NCI-H1436 (cell line): ENCODE measurements around the gene KIAA1217.

Experiments used
- DNase-seq: peaks from one replicate; lab custom pipeline; 2025; lab: John Stamatoyannopoulos, UW

The KIAA1217 gene

DNA sequence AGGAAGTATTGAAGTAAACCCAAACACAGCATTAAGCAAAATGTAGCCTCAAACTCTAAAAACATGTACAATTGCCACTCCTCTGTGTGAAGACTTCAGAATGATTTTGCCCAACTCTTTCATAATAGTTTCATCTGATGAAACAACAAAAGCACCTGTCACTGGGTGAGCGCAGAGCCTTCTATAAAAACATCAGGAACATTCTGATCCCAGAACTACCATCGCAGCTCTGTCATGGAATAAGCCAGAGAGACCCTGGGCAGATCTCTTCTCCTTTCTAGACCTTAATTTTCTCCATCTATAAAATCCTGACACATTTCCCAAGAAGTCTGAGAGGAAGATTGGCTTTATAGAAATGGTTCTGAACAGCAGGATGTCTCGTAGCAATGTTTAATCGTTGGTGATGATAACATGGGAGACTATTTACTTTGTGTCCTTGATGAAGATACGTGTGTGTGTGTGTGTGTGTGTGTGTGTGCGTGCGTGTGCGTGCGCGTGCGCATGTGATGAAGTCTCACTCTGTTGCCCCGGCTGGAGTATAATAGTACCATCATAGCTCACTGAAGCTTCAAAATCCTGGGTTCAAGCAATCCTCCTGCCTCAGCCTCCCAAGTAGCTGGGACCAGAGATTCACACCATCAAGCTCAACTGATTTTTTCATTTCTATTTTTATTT lies 198.0 kb downstream of the KIAA1217 start:
- no peak for DNase-seq

DNA sequence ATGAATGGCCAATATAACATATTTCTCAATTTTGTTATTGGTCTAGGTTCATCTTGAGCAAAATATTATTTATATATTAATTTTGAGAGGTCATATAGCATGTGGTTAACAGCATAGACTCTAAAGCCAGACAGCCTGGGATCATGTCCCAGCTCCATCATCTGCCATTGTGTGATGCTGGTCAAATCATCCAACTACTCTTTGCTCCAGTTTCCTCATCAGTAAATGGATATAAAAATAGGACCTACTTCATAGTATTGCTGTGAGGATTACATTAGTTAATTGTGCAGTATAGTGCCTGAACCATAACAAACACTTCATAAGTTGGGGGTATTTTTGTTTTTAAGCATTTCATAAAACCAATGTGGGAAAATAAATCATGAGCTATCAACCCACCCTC lies 199.0 kb downstream of the KIAA1217 start:
- no peak for DNase-seq

DNA sequence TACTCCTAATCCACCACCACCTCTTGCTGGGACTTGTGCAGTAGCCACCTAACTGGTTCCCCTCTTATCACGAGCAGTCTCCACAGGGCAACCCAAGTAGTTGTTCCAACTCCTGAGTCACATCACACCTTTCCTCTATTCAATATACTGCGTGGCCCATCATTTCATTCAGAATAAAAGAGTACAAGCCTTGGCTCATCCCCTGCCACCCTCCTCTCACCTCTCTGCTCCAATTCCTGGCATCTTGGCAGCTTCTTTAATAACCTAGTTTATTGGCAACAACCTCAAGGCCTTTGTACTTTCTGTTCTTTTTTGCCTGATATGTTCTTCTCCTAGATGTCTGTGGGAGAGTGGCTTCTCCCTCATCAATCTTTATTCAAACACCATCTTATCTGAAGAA lies 199.4 kb downstream of the KIAA1217 start:
- no peak for DNase-seq

DNA sequence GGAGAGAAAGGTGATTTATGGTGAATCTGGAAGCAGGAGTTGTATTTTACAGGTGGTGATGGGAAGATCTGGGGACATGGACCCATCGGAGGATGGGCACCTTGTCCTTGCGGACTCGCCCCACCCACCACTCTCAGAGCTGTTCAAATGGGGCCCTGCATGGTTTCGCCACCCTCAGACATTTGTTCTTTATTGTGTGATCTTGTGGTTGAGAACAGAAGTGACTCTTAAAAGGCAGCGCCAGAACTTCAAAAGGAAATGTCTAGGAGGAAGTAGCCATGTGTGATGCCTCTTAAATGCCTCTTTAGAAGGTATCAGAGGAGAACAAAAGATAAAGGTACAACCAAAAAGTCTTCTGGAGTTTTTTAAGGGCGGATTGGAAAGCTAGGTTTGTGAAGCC lies 205.7 kb downstream of the KIAA1217 start:
- no peak for DNase-seq

DNA sequence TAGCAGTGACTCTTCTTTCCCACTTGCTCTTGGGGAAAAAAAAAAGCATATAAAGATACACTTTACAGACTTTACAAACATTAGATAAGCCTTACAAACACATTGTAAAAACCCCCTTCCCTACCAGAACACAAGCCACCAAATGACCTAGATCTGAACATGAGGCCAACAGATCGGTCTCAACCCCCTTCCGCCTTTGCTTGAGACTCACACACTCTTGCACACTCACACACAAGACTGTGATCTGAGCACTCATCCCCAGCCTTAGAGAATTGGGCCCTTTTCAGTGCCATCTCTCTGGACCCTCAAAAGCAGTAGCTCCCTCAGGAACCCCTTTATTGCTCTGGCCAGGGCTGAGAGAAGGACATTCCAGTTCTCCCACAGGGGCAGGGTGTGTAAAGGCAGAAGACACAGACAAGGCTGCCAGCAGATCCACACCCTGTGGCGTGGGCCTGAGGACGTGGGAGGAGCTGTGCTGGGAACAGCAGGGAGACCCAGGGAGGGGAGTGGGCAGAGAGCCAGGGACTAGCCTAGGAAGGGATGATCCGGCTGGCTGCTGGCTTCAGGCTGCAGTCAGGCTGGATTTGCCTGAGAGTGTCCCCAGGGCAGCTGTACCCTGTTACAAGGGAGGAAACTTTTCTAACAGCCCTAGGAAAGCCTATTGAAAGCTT lies 206.7 kb downstream of the KIAA1217 start:
- no peak for DNase-seq

DNA sequence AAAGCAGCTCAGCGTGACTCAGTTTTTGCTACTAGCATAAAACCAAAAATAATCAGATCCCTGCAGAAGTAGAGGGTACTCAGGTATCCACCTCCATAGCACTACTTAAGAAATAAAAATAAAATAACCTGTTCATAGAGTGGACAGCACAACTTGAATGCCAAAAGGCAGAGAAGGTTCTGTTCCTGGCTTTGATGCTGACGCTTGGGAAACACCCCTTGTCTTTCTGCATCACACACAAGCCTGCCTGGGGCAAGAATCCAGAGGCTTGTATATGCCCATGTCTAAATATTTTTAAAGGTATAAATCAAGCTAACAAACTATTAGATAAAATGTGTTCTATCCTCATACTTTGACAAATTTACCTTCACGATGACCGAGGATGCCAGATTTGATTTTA lies 207.3 kb downstream of the KIAA1217 start:
- no peak for DNase-seq

DNA sequence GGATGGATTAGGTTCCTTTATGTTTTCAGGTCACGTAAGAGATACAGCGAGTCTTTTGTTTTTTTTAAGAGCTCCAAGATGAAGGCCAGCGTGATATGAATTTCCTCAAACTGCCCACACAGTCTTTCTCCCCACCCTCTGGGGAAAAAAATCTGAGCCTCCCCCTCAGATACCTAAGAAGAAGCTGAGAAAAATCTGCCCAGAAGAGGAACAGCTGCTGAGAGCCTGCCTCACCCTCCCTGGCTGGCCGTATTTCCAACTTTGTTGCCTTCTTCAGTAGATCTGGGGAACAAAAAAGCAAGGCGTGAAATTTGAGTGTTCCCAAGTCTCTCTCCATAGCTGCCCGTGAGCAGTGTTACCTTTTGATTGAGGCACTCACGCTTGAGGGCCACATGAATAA lies 208.1 kb downstream of the KIAA1217 start:
- no peak for DNase-seq

DNA sequence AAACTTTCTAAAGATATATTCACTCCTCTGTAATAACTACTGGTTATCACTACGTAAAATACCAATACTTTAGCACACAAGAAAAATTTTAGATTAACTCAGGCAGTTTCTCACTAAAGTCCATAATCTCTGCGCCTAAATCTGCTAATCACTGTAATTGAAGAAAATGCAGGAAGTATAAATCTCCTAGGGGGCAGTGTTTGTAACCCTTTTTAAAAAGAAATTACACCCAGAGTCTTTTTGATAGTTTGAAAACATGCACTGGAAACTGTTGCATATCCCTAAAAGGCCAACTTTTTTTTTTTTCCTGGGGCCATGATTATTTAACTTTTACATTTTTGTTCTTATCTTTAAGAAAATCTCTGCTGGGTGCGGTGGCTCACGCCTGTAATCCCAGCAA lies 209.6 kb downstream of the KIAA1217 start:
- no peak for DNase-seq

DNA sequence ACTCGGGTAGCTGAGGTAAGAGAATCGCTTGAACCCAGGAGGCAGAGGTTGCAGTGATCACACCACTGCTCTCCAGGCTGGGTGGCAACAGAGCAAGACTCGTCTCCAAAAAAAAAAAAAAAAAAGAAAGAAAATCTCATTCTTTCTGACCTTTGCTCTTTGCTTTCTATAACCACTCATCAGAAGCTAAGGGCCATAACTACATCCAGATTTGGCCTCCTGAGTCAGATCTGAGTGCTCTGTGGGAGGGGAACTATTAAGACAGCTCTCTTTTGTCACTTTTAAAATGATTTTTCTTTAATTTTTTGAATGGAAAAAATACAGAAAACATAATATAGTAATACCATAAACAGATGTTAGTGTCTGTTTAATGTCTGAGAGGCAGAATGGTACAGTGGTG lies 210.1 kb downstream of the KIAA1217 start:
- no peak for DNase-seq

DNA sequence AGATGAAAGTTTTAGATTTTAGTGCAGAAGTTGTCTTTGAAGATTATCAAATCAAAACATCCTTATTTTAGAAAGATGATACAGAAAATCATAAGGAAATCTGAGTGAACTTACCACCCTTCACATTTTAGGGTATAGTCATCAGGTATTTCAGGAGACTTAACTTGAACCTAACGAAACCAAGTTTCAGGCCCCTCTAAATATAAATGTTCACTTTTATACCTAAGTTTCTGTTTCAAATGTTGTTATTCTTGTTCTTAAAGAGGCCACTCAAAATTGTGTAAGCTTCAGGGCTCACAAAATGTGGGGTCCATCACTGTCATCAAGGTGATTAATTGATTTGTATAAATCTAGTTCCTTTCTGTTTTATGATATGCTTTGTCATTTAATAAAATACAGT lies 216.2 kb downstream of the KIAA1217 start:
- no peak for DNase-seq

DNA sequence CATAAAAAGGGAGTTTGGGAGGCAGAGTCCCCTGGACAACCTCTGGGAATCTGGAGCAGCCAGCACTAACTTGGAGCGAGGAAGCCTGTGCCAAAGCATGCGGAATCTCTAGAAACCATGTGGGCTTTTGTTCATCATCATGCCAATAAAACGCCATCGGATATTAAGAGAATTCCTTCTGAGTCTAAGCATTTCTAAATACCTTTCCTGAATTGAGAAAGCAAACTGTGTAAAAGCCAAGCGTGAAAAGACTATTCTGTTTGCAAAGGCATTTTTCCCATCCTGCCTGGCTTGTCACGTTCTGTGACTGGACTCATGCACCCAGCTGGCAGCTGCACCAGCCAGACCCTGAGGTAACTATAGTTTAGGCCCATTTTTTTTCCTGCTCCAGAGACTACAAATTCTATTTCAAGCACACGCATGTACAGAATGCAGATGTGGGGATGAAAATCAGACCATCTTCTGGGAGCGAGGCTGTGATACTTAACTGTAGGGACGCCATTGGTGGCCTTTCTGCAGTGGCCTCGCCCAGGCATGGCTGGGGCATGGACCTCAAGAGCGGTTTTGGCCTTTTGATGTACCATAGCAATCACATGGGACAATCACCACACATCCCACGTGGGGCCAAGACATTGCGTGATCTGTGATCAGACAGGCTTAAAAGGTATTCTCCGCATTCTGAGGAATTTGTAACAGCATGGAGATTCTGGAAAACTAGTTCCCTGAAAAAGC lies 218.9 kb downstream of the KIAA1217 start:
- no peak for DNase-seq

DNA sequence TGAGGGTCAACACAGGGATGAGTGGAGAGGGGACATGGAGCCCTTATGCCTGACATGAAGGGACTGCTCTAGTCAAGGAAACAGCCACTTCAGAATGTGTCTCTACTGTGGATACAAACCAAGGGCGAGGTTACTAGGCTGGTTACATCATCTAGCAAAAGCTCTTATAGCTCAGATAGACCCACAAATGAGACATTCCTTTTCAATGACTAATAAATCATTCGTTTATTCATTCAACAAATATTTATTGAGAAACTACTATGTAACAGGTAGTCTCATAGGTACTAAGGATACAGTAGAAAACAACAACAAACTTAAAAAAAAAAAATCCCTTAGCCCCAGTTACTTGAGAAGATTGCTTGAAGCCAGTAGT lies 219.5 kb downstream of the KIAA1217 start:
- no peak for DNase-seq

DNA sequence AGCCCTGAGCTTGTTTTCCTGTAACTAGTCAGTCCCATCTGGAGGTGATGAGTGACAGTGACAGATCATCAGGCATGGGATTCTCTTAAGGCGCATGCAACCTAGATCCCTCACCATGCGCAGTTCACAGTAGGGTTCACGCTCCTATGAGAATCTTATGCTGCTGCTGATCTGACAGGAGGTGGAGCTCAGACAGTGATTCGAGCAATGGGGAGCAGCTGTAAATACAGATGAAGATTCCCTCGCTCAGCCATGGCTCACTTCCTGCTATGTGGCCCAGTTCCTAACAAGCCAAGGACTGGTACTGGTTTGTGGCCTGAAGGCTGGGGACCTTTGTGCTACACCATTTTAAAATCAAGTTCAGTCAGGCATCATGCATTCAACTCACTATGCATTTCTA lies 221.7 kb downstream of the KIAA1217 start:
- no peak for DNase-seq

DNA sequence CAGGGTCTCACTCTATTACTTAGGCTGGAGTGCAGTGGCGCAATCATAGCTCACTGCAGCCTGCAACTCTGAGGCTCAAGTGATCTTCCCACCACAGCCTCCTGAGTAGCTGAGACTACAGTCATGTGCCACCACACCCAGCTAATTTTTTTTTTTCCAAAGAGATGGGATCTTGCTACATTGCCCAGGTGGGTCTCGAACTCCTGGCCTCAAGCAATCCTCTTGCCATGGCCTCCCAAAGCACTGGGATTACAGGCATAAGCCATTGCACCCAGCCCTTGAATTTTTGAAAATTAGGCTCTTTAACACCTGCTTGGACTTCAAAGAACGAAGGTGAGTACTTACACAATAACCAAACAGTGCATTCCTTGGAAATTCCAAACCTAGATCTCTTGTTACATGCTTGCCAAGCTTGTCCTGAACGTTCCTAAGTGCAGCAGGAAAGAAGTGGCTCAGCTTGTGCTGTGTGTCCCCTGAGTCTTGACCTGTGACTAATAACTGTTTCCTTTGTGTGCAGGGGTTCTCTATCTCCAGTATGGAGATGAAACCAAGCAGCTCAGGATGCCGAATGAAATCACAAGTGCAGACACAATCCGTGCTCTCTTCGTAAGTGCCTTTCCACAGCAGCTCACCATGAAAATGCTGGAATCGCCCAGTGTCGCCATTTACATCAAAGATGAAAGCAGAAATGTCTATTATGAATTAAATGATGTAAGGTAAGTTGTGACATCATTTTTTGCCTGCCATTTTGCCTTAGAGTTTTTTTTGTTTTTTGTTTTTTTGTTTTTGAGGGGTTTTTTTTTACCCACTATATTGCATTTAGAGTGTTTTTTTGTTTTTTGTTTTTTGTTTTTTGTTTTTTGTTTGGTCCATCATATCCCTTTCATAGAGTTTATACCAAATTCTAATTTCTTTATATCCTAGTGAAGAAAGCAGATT lies 223.8 kb downstream of the KIAA1217 start:
- DNase-seq, result no peak

DNA sequence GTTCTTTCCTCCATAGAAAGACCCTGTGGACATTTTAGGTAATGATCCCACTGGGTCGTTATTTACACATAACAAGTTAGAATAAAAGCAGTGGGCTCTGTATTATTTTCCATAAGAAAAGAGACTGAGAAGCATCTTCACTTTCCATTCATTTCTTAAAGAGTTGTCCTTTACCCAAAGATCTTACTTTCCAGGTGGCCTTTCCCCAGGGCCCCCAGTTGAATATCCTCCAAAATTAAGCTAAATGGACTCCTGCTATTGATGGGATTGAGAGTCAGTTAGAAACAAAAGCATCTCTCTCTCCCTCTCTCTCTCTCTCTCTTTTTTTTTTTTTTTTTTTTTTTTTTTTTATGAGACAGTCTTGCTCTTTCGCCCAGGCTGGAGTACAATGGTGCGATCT lies 224.8 kb downstream of the KIAA1217 start:
- no peak for DNase-seq

DNA sequence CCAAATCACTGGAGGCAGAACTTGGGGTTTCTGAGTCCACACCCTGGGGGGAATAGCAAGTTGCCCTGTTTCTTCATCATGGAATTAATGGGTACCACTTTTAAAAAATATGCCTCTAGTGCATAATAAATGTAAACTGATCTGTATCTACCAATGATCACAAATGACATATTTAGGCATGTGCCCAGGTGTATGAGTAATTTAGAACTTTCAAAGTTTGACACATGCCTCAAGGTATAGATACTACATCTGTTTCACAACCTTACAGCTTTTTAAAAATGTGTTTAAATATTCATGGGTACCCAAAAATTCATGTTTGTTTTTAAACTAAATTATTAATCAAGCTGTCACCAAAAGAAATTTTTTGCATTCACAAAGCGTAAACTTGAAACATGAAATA lies 226.0 kb downstream of the KIAA1217 start:
- no peak for DNase-seq

DNA sequence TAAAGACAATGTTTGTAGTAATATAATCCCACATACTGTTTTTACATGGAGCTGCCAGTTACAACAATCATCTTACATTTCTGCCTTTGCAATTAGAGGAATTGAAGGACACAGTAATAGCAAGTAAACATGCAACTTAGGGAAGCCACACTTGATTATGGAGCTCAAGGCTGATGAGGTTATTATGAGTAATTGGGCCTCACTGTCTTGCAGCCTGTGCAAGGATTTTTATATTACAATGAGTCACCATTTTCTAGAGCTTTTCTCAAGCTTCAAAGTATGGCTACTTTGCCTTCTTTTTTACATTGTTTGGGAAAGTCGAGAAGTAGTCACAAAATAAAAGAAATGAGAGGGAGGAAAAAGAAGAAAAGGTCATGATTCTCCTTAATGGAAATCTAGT lies 226.4 kb downstream of the KIAA1217 start:
- no peak for DNase-seq

DNA sequence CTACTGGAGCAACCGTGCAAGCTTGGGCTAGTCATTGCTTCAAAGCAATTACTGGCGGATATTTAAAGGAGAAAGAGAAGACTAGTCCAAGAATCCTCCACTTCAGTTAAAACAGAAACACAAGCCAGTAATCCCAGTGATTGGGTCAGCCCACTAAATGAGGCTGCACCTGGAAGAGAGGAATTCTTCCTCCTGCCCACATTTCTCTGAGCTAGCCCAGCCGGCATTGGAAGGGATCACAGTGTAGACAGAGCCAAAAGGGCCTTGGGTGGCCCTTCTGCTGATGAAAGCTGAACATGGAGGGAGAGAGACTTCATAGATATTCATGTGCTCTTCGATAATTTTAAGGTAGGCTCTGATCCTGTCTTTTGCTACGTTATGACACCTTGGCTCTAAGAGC lies 228.4 kb downstream of the KIAA1217 start:
- no peak for DNase-seq

DNA sequence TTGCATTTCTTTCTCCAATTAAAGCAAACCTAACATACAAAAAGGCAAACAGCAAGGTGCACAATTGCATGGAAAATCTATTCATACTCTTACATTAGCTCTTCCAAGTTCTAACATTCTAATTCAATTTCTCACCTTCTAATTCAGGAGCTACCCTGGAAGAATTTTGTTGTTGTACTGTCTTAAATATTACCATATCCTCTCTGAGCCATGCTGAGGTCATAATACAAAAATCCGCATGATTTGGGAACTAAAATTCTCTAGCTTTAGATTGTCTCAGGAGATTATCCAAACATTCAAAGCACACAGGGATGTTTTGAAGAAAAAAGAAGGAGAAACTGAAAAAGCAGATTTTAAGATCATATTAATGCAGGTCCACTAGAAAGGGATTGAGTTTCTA lies 229.9 kb downstream of the KIAA1217 start:
- no peak for DNase-seq

DNA sequence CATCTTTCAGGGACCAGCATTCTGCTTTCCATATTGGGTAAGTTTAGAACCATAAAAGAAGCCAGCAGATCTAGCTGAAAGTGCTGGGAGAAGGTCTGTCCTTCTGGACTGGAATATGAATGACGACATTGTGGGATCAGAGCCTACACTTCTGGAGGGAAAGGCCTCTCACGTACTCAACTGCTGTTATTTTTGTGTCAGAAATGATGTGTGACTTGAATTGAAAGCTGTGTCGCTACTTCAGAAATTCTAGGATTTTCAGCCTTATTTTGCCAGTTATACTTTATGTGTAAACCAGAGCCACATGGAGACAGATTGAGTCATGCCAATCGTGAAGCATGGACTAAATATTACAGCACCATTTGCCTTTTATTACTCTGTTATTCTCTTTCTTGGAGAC lies 231.0 kb downstream of the KIAA1217 start:
- no peak for DNase-seq

DNA sequence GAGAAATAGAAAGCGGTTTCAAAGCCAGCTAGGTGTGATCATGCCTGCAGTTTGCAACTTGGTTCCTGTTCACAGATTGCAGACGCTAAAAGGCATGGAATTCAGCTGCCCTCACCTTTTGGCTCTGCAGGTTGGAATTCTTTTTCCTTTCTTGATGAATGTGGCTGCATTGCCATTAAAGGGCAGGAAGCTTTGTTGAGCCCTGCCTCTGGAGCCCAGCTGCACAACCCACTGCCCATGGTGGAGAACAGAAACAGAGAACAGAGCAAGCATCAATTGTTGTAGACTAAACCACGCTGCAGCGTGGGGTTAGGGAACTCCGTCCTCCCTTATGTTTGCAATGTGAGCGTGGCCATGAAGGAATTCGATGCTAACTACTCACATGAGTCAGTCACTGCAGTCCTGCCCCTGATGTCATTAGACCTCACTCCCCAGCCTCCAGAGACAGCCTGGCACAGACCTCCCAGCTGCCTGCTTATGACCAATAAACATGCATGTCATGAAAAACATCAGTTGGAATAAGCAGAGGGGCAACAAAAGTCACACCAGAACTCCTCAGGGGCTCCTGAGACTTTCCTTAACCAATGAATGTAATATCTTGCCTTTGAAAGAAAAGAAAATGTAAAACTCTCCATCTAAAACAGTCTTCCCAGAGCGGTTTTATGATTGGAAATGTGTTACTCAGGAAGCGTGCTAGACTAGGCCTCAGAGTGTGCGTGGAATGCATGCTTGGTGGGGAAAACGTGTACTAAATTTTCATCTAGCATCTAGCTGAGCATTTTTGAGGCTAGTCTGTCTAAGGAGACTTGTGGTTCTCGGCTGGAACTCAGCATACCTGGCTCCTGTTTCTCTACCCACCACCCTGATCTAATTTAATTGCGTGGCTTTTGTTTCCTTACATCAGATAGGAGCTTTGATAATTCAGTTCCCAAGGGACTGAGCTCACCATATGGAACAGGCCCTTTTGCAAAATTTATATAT lies 232.2 kb downstream of the KIAA1217 start:
- no peak for DNase-seq
